Measurements from ENCODE around the gene GRM2.

GRM2 gene

GRCh38 chr3:51706788-51707731 lies at the start of gene GRM2:
TSS of gene GRM2 (plus strand) at chr3:51707068. CDS start at chr3:51708984, 1,916 bp downstream.
- no peak for FAIRE-seq

- no peak for FAIRE-seq
These were observed 49.6 kb upstream of the GRM2 start for GRCh38 chr3:51657234-51657633.

- no peak for FAIRE-seq
These were observed 46.9 kb upstream of the GRM2 start for GRCh38 chr3:51659942-51660341.

GRCh38 chr3:51662456-51662855 lies 44.4 kb upstream of the GRM2 start:
- no peak for FAIRE-seq

- no peak for FAIRE-seq
These were observed 38.1 kb upstream of the GRM2 start for GRCh38 chr3:51668756-51669155.

GRCh38 chr3:51669241-51670052 lies 37.4 kb upstream of the GRM2 start:
- FAIRE-seq, result peak; percentile 64

- no peak for FAIRE-seq
These were observed 36.6 kb upstream of the GRM2 start for GRCh38 chr3:51670053-51670822.

GRCh38 chr3:51670823-51671733 lies 35.8 kb upstream of the GRM2 start, which contains the start of gene TEX264:
TSS of gene TEX264 (plus strand) at chr3:51671252. CDS start at chr3:51674305, 3,053 bp downstream.
- no peak for FAIRE-seq

GRCh38 chr3:51671734-51672475 lies 35.0 kb upstream of the GRM2 start:
- no peak for FAIRE-seq

- FAIRE-seq, result no peak
These were observed 33.6 kb upstream of the GRM2 start for GRCh38 chr3:51673181-51673801.

- FAIRE-seq, result no peak
These were observed 32.8 kb upstream of the GRM2 start for GRCh38 chr3:51673802-51674654.

- FAIRE-seq, result no peak
These were observed 31.7 kb upstream of the GRM2 start for GRCh38 chr3:51675201-51675611.

GRCh38 chr3:51676102-51676640 lies 30.7 kb upstream of the GRM2 start:
- no peak for FAIRE-seq

- FAIRE-seq, result no peak
These were observed 29.5 kb upstream of the GRM2 start for GRCh38 chr3:51677358-51677757.

GRCh38 chr3:51678186-51678585 lies 28.7 kb upstream of the GRM2 start:
- no peak for FAIRE-seq

- no peak for FAIRE-seq
These were observed 28.2 kb upstream of the GRM2 start for GRCh38 chr3:51678641-51679040.

GRCh38 chr3:51679318-51679717 lies 27.6 kb upstream of the GRM2 start:
- FAIRE-seq, result no peak

GRCh38 chr3:51679777-51680176 lies 27.1 kb upstream of the GRM2 start:
- no peak for FAIRE-seq

- FAIRE-seq, result no peak
These were observed 26.7 kb upstream of the GRM2 start for GRCh38 chr3:51680196-51680595.
